H9 (cell line): ENCODE data around the gene TCF4. TPM values are rescaled to one million over a fixed set of nuclear protein-coding genes. Genes with fewer than 3 reads are reported as not detected.

ENCODE experiments used
- DNase-seq: peaks from one replicate; pipeline ENCODE4 v3.0.0-alpha.2; 2017
- H2AFZ ChIP-seq: one replicate; pipeline ENCODE4 v1.6.1; 2013; ENCODE audit warnings: mild to moderate bottlenecking, low read length, control low read depth, moderate library complexity
- H2AK5ac ChIP-seq: 2 replicates; pipeline ENCODE4 v1.6.1; 2013; ENCODE audit warnings: low read length, control low read depth, mixed read lengths; ENCODE audit not compliant: insufficient read length
- H2BK120ac ChIP-seq: one replicate; pipeline ENCODE4 v1.6.1; 2013; ENCODE audit warnings: low read depth, mild to moderate bottlenecking, low read length, control low read depth, inconsistent platforms; ENCODE audit not compliant: poor library complexity, severe bottlenecking
- H2BK12ac ChIP-seq: 2 replicates; pipeline ENCODE4 v1.6.1; 2013; ENCODE audit warnings: low read length, control low read depth, mixed read lengths, low read depth; ENCODE audit not compliant: insufficient read length
- H2BK15ac ChIP-seq: 2 replicates; pipeline ENCODE4 v1.6.1; 2013; ENCODE audit warnings: low read depth, low read length, control low read depth
- H2BK20ac ChIP-seq: one replicate; pipeline ENCODE4 v1.6.1; 2013; ENCODE audit warnings: low read depth, mild to moderate bottlenecking, low read length, control low read depth, inconsistent platforms; ENCODE audit not compliant: poor library complexity, severe bottlenecking
- H2BK5ac ChIP-seq: 2 replicates; pipeline ENCODE4 v1.6.1; 2013; ENCODE audit warnings: low read length, control low read depth, mixed read lengths; ENCODE audit not compliant: insufficient read length
- H3K14ac ChIP-seq: 2 replicates; pipeline ENCODE4 v1.6.1; 2013; ENCODE audit warnings: low read length, control low read depth; ENCODE audit not compliant: insufficient read depth
- H3K18ac ChIP-seq: 2 replicates; pipeline ENCODE4 v1.6.1; 2013; ENCODE audit warnings: low read depth, mild to moderate bottlenecking, mixed read lengths, low read length, control low read depth; ENCODE audit not compliant: insufficient read length
- H3K23ac ChIP-seq: 2 replicates; pipeline ENCODE4 v1.6.1; 2013; ENCODE audit warnings: low read length, control low read depth, mixed read lengths, low read depth; ENCODE audit not compliant: insufficient read length
- H3K23me2 ChIP-seq: 2 replicates; pipeline ENCODE4 v1.6.1; 2013; ENCODE audit warnings: low read depth, mild to moderate bottlenecking, mixed read lengths, low read length, control low read depth; ENCODE audit not compliant: insufficient read length, poor library complexity, severe bottlenecking
- H3K27ac ChIP-seq: 2 replicates; pipeline ENCODE4 v1.5.1; 2013; ENCODE audit warnings: low read length, control low read depth, mixed read lengths, low read depth; ENCODE audit not compliant: insufficient read length
- H3K27me3 ChIP-seq: 2 replicates; pipeline ENCODE4 v1.6.1; 2013; ENCODE audit warnings: low read length, control low read depth, inconsistent platforms; ENCODE audit not compliant: insufficient read depth
- H3K4ac ChIP-seq: 2 replicates; pipeline ENCODE4 v1.6.1; 2013; ENCODE audit warnings: low read depth, mild to moderate bottlenecking, control low read depth, inconsistent platforms, low read length, moderate library complexity
- H3K4me1 ChIP-seq: 2 replicates; pipeline ENCODE4 v1.6.1; 2013; ENCODE audit warnings: low read length, control low read depth, inconsistent platforms; ENCODE audit not compliant: insufficient read depth
- H3K4me2 ChIP-seq: 2 replicates; pipeline ENCODE4 v1.6.1; 2013; ENCODE audit warnings: low read length, control low read depth, mixed read lengths; ENCODE audit not compliant: insufficient read length, insufficient read depth
- H3K56ac ChIP-seq: 2 replicates; pipeline ENCODE4 v1.6.1; 2013; ENCODE audit warnings: low read depth, mild to moderate bottlenecking, mixed read lengths, low read length, control low read depth; ENCODE audit not compliant: insufficient read length
- H3K79me1 ChIP-seq: 2 replicates; pipeline ENCODE4 v1.6.1; 2013; ENCODE audit warnings: low read depth, mild to moderate bottlenecking, moderate library complexity, low read length, control low read depth, inconsistent platforms; ENCODE audit not compliant: insufficient read depth, poor library complexity, severe bottlenecking
- H3K79me2 ChIP-seq: 2 replicates; pipeline ENCODE4 v1.6.1; 2013; ENCODE audit warnings: low read length, control low read depth, inconsistent platforms; ENCODE audit not compliant: insufficient read depth
- H3K9ac ChIP-seq: 2 replicates; pipeline ENCODE4 v1.6.1; 2013; ENCODE audit warnings: low read length, control low read depth, mixed read lengths; ENCODE audit not compliant: insufficient read length; ENCODE audit errors: extremely low read depth
- H3K9me3 ChIP-seq: one replicate; pipeline ENCODE4 v1.6.1; 2013; ENCODE audit warnings: low read depth, low read length, inconsistent platforms; ENCODE audit not compliant: control insufficient read depth
- H3T11ph ChIP-seq: one replicate; pipeline ENCODE4 v1.6.1; 2013; ENCODE audit warnings: mild to moderate bottlenecking, low read length, control low read depth, inconsistent platforms
- H4K20me1 ChIP-seq: one replicate; pipeline ENCODE4 v1.6.1; 2013; ENCODE audit not compliant: control insufficient read depth, insufficient read length, insufficient read depth
- H4K5ac ChIP-seq: 2 replicates; pipeline ENCODE4 v1.6.1; 2013; ENCODE audit warnings: low read depth, mild to moderate bottlenecking, mixed read lengths, low read length, control low read depth; ENCODE audit not compliant: insufficient read length
- H4K8ac ChIP-seq: replicated peaks from 2 replicates; pipeline ENCODE4 v1.6.1; 2013; ENCODE audit warnings: low read length, control low read depth, mixed read lengths, low read depth; ENCODE audit not compliant: insufficient read length
- H4K91ac ChIP-seq: 2 replicates; pipeline ENCODE4 v1.6.1; 2013; ENCODE audit warnings: low read depth, mild to moderate bottlenecking, moderate library complexity, mixed read lengths, low read length, control low read depth; ENCODE audit not compliant: insufficient read length
- H3K27ac Mint-ChIP-seq, 3 experiments: 2 replicates in 2 of 3; 3 replicates in 1 of 3; pipeline ENCODE4 v1.8.0; 2020 to 2021; ENCODE audit warnings: mixed read lengths in 3 of 3, mild to moderate bottlenecking in 1 of 3, moderate library complexity in 1 of 3
- H3K27me3 Mint-ChIP-seq: 2 replicates; pipeline ENCODE4 v1.8.0; 2021; ENCODE audit warnings: low read depth, mild to moderate bottlenecking, moderate library complexity, mixed read lengths
- H3K36me3 Mint-ChIP-seq, 3 experiments: 2 replicates in 2 of 3; 3 replicates in 1 of 3; pipeline ENCODE4 v1.8.0; 2020 to 2021; ENCODE audit warnings: low read depth in 3 of 3, mixed read lengths in 3 of 3; ENCODE audit not compliant: insufficient read depth in 1 of 3
- H3K4me1 Mint-ChIP-seq, 2 experiments: 2 replicates each; pipeline ENCODE4 v1.8.0; 2020; ENCODE audit warnings: mixed read lengths in 2 of 2
- H3K4me3 Mint-ChIP-seq, 2 experiments: 2 replicates in 1 of 2; 3 replicates in 1 of 2; pipeline ENCODE4 v1.8.0; 2020 to 2021; ENCODE audit warnings: mild to moderate bottlenecking in 2 of 2, mixed read lengths in 2 of 2, moderate library complexity in 1 of 2
- H3K9me3 Mint-ChIP-seq, 2 experiments: 2 replicates in 1 of 2; 3 replicates in 1 of 2; pipeline ENCODE4 v1.8.0; 2020; ENCODE audit warnings: mild to moderate bottlenecking in 2 of 2, mixed read lengths in 2 of 2, moderate library complexity in 1 of 2
- WGBS: extraction: QIAGEN DNeasy Blood & Tissue Kit; methylation state at CpG from one replicate; pipeline ENCODE4 v1.1.7; 2013; ENCODE audit warnings: missing lambda C conversion rate, low lambda C conversion rate, mixed read lengths; ENCODE audit not compliant: insufficient read length; ENCODE audit errors: extremely low coverage; 5-methylcytosine and 5-hydroxymethylcytosine counted together
- total RNA-seq: library from RNA; stranded (reverse); gene quantifications from 2 replicates; pipeline ENCODE4 v1.2.1, GENCODE V29; 2021
- TF ChIP-seq, protein P1 (sequence below): fragments of 200-600 bp; sonication (generic); conservative IDR thresholded peaks from 3 replicates; pipeline ENCODE4 v1.8.0; 2021; ENCODE audit warnings: antibody characterized with exemption, mild to moderate bottlenecking

Gene TCF4
- total RNA-seq, 1 experiment from 2014 or later = 99.4 TPM

DNA sequence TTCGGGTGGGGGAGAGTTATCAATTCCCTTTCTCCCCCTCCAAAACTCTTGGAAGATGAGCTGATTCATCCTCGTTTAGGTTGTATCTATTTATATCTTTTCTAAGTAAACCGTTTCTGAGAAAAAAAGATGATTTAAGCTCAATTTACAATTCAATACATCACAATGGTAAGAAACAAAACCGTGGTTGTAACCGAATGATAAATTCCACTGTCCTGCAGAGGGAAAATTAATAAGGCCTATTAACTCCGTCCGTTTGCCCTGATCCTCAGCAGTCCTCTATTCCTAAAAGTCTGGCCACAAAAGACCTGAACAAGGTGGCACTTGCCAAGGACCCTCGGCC, 286.2 kb downstream of the TCF4 start:
- no peak overlapping the region for H4K8ac ChIP-seq
- 0 out of 2 replicates have a peak, but pooled peaks cover under 1% of the 10 kb centered on the region for H3K79me2 ChIP-seq
- Mint-ChIP-seq H3K36me3 (peaks cover 0 to 4% (median 3%) of the 10 kb centered on the region in 3 experiments; a peak in 3 of 7 replicates), H3K4me1 (peaks cover 52 to 75% of the 10 kb centered on the region in 2 experiments), H3K27me3 (no peaks in the 10 kb centered on the region), H3K9me3 (no peaks in the 10 kb centered on the region), H3K4me3 (peak overlapping the region in 1 of 2 experiments; percentile 15; a peak in 2 of 5 replicates), H3K27ac (peak overlapping the region; percentile 26 to 89 (median 34); a peak in 6 of 7 replicates)
- H2BK5ac ChIP-seq = no peak overlapping the region
- H3K9ac ChIP-seq = no peak overlapping the region
- peaks cover 25% of the 10 kb centered on the region for H3K4me1 ChIP-seq
- no peak overlapping the region for H3K14ac ChIP-seq
- no peaks in the 10 kb centered on the region for H4K20me1 ChIP-seq
- no peak overlapping the region for H3T11ph ChIP-seq
- no peaks in the 10 kb centered on the region for H3K27me3 ChIP-seq
- H3K23ac ChIP-seq = no peak overlapping the region
- no peak overlapping the region for H2BK20ac ChIP-seq
- no peak overlapping the region for H3K56ac ChIP-seq
- H4K5ac ChIP-seq = no peak overlapping the region
- H2BK120ac ChIP-seq = no peak overlapping the region
- H3K23me2 ChIP-seq = no peaks in the 10 kb centered on the region
- H2AFZ ChIP-seq = no peak overlapping the region
- no peaks in the 10 kb centered on the region for H3K9me3 ChIP-seq
- H3K4ac ChIP-seq = no peak overlapping the region
- WGBS = no CpG with 5 or more reads among the region's 8 CpGs
- no peaks in the 10 kb centered on the region for H3K79me1 ChIP-seq
- no peak overlapping the region for H3K27ac ChIP-seq
- H4K91ac ChIP-seq = no peak overlapping the region
- no peak overlapping the region for H3K4me2 ChIP-seq
- H2BK12ac ChIP-seq = no peak overlapping the region
- TF ChIP-seq, protein P1, sequence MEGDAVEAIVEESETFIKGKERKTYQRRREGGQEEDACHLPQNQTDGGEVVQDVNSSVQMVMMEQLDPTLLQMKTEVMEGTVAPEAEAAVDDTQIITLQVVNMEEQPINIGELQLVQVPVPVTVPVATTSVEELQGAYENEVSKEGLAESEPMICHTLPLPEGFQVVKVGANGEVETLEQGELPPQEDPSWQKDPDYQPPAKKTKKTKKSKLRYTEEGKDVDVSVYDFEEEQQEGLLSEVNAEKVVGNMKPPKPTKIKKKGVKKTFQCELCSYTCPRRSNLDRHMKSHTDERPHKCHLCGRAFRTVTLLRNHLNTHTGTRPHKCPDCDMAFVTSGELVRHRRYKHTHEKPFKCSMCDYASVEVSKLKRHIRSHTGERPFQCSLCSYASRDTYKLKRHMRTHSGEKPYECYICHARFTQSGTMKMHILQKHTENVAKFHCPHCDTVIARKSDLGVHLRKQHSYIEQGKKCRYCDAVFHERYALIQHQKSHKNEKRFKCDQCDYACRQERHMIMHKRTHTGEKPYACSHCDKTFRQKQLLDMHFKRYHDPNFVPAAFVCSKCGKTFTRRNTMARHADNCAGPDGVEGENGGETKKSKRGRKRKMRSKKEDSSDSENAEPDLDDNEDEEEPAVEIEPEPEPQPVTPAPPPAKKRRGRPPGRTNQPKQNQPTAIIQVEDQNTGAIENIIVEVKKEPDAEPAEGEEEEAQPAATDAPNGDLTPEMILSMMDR = no peak
- no peak overlapping the region for H2BK15ac ChIP-seq
- DNase-seq = no peak
- no peak overlapping the region for H2AK5ac ChIP-seq
- no peak overlapping the region for H3K18ac ChIP-seq
